Measurements from ENCODE around the gene PRDX2.
"Not testable (repeated sequence)": the region's sequence is repeated elsewhere in the genome, so short reads cannot be mapped to it uniquely, and the experiment has no call there.

The PRDX2 gene
- 44.3 to 58.7 reads per million in 2 donors for total RNA-seq

- DNase-seq, result peak; percentile 46 to 91 (median 60)
These were observed at the start of gene PRDX2, which contains the start of gene THSD8 for GRCh38 chr19:12801466-12802266. TSS of gene PRDX2 (minus strand) at chr19:12801800. CDS start at chr19:12801261, 539 bp downstream. TSS of gene THSD8 (plus strand) at chr19:12802069. CDS start at chr19:12802072, 3 bp downstream.

- peak; percentile 62 to 81 (median 76) for DNase-seq
These were observed 45.8 kb upstream of the PRDX2 start for GRCh38 chr19:12847159-12848139.

- not testable (repeated sequence) for DNase-seq
These were observed 45.0 kb upstream of the PRDX2 start for GRCh38 chr19:12846613-12847012.

DNA sequence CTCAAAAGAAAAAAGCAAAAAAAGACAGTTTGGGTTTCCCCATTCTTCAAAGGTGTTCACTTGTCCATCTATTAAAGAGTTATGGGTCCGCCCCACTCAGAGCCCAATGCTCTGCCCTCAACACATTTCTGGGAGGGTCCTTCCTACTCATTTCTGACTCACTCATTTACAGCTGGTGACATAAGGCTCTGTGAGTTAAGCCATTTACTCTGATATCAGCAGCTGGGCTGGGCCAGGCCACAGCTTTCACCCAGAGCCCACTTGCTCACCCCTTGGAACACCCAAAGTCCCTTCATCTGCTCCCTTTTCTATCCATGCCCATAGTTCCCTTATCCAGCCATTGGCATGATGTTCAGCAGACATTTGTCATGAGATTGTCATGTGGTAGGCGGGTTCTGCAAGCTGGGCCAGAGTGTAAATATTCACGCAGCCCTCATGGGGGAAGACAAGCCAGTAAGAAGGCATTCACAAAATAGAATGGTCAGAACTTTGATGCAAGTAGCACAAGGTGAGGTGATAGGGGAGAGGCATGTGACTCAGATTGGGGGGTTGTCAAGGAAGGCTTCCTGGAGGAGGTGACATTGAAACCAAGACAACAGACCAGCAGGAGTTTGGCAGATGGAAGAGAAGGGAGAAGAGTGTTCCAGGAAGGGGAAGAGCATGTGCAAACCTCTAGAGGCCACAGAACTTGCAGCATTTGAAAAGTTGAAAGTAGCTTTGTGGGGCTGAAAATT lies 42.6 kb upstream of the PRDX2 start:
- DNase-seq, result no peak

GRCh38 chr19:12843328-12843727 lies 41.7 kb upstream of the PRDX2 start:
- DNase-seq, result no peak

GRCh38 chr19:12842511-12842910 lies 40.9 kb upstream of the PRDX2 start:
- DNase-seq, result no peak

DNA sequence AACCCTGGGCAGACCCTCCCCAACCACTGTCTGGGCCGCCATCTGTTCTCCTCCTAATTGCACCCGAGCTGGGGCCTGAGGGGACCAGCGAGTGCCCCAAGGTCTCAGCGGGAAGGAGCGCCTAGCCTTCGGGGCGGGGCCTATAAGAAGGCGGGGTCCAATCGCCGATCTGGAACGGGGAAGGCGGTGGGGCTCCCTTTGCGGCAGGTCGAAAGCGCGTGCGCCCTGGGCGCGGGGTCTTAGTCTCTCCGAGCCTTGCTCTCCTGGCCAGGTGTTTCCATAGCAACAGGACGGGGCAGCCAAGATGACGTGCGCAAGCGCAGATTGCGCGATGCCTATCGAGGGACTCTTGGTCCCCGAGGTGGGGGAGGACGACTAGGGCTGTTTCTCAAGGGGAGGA lies 39.5 kb upstream of the PRDX2 start:
- peak in 1 of 5 experiments; percentile 30 for DNase-seq

DNA sequence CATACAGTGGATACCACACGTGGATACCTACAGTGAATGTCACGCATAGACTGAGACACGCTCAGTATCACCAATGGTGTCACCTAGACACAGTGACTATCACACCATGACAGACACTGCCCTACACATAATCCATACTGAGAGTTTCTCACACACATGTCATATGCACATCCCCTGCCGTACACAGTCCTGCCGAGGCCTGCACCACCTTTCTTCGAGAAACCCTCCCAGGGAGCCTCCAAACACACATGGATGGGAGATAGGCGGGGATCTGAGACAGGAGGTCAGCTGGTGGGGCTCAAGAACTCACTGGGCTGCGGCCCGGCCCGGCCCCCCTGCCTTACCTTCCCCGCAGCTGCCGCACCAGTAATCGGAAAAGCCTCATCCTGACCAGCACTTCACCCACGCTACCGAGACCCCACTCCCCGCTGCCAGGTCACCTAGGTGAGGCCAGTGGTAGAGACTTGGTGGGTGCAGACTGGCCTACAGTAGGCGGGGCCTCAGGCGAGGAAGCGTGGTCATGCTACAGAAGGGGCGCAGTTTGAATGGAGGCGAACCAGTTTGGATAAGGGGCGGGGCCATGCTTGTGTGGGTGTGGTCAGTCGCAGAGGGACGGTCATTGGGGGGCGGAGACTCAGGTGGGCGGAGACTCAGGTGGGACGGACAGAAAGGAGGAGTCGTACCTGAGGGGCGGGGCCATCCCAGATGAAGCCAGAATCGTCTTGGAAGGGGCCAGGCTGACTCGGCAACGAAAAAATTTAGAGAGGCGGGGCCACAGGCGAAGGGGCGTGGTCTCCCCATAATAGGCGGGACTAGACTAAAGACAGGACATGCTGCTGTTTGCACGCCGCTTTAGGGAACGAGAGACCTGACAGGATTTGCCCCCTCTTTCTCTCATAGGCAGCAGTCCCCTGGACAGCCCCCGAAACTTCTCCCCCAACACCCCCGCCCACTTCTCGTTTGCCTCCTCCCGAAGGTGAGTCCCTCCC lies 38.8 kb upstream of the PRDX2 start:
- peak in 1 of 5 experiments; percentile 52 for DNase-seq

- peak in 2 of 5 experiments; percentile 35 to 75 for DNase-seq
These were observed 37.5 kb upstream of the PRDX2 start for GRCh38 chr19:12838886-12839756.

GRCh38 chr19:12838182-12838885 lies 36.7 kb upstream of the PRDX2 start, which contains the start of gene MAST1:
TSS of gene MAST1 (plus strand) at chr19:12838515. CDS start at chr19:12838573, 58 bp downstream.
- peak in 4 of 5 experiments; percentile 19 to 75 (median 42) for DNase-seq

DNA sequence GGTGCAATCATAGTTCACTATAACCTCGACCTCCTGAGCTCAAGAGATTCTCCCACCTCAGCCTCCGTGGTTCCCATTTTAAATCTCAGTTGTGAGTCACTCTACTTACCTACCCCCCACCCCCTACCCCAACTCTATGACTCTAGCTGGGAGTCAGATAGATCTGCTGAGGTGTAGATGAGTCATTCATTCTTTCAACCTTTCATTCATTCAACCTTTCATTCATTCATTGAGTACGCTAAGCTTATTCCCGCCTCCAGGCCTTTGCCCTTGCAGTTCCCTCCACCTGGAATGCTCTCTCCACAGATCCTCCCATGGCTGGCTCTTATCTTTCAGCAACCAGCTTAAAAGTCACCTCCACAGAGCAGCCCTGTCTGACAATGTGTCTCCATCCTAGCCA lies 35.6 kb upstream of the PRDX2 start:
- no peak for DNase-seq

DNA sequence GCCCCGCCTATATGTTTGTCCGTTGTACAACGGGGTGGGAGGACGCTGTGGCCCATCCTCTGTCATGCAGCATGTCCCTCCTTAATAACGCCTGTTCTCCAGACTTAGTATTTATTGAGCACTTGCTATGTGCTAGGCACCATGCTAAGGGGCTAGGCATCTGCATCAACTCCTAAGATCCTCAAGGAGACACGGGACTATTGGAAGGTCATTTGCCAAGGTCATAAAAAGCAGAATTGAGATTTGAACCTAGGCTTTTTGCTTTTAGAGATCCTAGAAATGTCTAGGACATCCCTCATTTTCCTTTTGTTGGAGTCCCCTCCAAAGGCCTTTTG lies 34.9 kb upstream of the PRDX2 start:
- no peak for DNase-seq

GRCh38 chr19:12834976-12835757 lies 33.6 kb upstream of the PRDX2 start:
- peak in 1 of 5 experiments; percentile 56 for DNase-seq

DNA sequence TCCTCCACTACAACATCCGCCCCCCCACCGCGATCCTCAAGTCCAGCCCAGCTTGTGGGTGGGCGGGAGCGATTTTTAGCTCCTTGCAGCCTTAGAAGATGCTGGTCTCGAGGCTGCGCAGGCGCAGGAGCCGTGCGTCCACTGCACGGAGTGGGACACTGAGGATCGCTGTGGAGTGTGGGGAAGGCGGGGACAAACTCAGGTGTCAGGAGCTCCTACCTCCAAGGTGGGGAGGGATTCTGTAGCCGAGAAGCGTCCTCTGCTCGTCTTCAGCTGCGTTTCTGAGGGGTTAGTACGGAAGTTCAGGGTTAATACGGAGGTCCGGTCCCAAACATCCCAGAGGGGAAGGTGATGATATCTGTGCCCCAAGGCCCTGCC lies 33.0 kb upstream of the PRDX2 start, which contains the start of gene RTBDN:
Gene RTBDN, minus strand, starts transcription at position 14 of the 378 bp plus-strand sequence. CDS start 4,600 bp downstream, outside the sequence.
- DNase-seq, result no peak

GRCh38 chr19:12833738-12834565 lies 32.4 kb upstream of the PRDX2 start:
- DNase-seq, result peak in 2 of 5 experiments; percentile 33 to 67

- DNase-seq, result no peak
These were observed 31.8 kb upstream of the PRDX2 start for GRCh38 chr19:12833418-12833737.

DNA sequence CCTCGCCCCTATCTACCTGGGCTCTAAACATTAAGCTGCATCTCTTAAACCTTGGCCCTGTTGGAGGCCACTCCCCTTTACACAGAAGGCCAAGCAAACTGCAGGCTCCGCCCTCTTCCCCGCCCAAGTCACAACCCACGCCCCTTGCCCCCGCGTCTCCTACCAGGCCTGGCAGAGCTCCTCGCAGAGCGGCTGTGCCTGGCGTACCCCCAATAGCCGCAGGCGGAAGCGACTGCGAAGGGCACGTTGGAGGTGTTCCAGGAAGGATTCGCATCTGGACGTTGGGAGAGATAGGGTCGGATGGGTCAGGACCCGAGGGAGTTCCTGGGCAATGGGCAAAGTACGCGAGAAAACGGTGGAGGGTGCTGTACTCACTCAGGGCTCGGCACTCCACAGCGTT lies 26.9 kb upstream of the PRDX2 start:
- peak in 1 of 5 experiments; percentile 54 for DNase-seq
